Measurements from ENCODE around the gene FGD3. TPM values are rescaled to one million over a fixed set of nuclear protein-coding genes. Genes with fewer than 3 reads are reported as not detected.

The FGD3 gene
- total RNA-seq, 2 donors from 2014 or later = 6.2 to 11.0 TPM

GRCh38 chr9:93038918-93039317 lies 91.6 kb downstream of the FGD3 start:
- no peaks in the 10 kb centered on the region for H3K36me3 ChIP-seq
- H3K4me1 ChIP-seq (replicated peaks) = no peaks in the 10 kb centered on the region
- DNase-seq (ENCODE audit: low spot score) = no peak
- TF ChIP-seq POLR2A (IDR thresholded peaks at IDR 0.05) = no peak
- TF ChIP-seq CTCF (IDR thresholded peaks at IDR 0.05) = no peak
- TF ChIP-seq POLR2AphosphoS5 (IDR thresholded peaks at IDR 0.05) = no peak
- H3K9me3 ChIP-seq = no peaks in the 10 kb centered on the region
- 86% methylated on average over 6 of the region's 6 CpGs for WGBS
- intact Hi-C loops (cut with DNase I) = no loop called here
- H3K27ac ChIP-seq = no peak overlapping the region
- no peak overlapping the region for H3K4me3 ChIP-seq
- H3K27me3 ChIP-seq (replicated peaks; ENCODE audit: insufficient read depth) = no peaks in the 10 kb centered on the region

- Histone ChIP-seq H3K27me3 (replicated peaks; ENCODE audit: insufficient read depth) (no peaks in the 10 kb centered on the region), H3K4me1 (replicated peaks) (no peaks in the 10 kb centered on the region), H3K9me3 (no peaks in the 10 kb centered on the region), H3K27ac (no peak overlapping the region), H3K4me3 (no peak overlapping the region), H3K36me3 (no peaks in the 10 kb centered on the region)
- DNase-seq (ENCODE audit: low spot score) = no peak
- no peak for TF ChIP-seq CTCF (IDR thresholded peaks at IDR 0.05)
- TF ChIP-seq POLR2A (IDR thresholded peaks at IDR 0.05) = no peak
- no peak for TF ChIP-seq POLR2AphosphoS5 (IDR thresholded peaks at IDR 0.05)
- intact Hi-C loops (cut with DNase I) = no loop called here
- WGBS = 87% methylated on average over 6 of the region's 6 CpGs
These were observed 92.1 kb downstream of the FGD3 start for GRCh38 chr9:93039456-93039855.

GRCh38 chr9:93039976-93040375 lies 92.7 kb downstream of the FGD3 start:
- no peaks in the 10 kb centered on the region for H3K27me3 ChIP-seq (replicated peaks; ENCODE audit: insufficient read depth)
- H3K36me3 ChIP-seq = no peaks in the 10 kb centered on the region
- no peaks in the 10 kb centered on the region for H3K9me3 ChIP-seq
- no peak overlapping the region for H3K27ac ChIP-seq
- no peaks in the 10 kb centered on the region for H3K4me1 ChIP-seq (replicated peaks)
- 79% methylated on average over 6 of the region's 10 CpGs for WGBS
- TF ChIP-seq POLR2A (IDR thresholded peaks at IDR 0.05) = no peak
- TF ChIP-seq POLR2AphosphoS5 (IDR thresholded peaks at IDR 0.05) = no peak
- TF ChIP-seq CTCF (IDR thresholded peaks at IDR 0.05) = no peak
- intact Hi-C loops (cut with DNase I) = no loop called here
- no peak overlapping the region for H3K4me3 ChIP-seq
- DNase-seq (ENCODE audit: low spot score) = no peak

- WGBS = 85% methylated on average over 7 of the region's 7 CpGs
- TF ChIP-seq POLR2AphosphoS5 (IDR thresholded peaks at IDR 0.05) = no peak
- no peak for TF ChIP-seq POLR2A (IDR thresholded peaks at IDR 0.05)
- no peak for TF ChIP-seq CTCF (IDR thresholded peaks at IDR 0.05)
- Histone ChIP-seq H3K9me3 (no peaks in the 10 kb centered on the region), H3K27ac (no peak overlapping the region), H3K27me3 (replicated peaks; ENCODE audit: insufficient read depth) (no peaks in the 10 kb centered on the region), H3K4me1 (replicated peaks) (no peaks in the 10 kb centered on the region), H3K4me3 (no peak overlapping the region), H3K36me3 (no peaks in the 10 kb centered on the region)
- no peak for DNase-seq (ENCODE audit: low spot score)
- intact Hi-C loops (cut with DNase I) = no loop called here
These were observed 93.1 kb downstream of the FGD3 start for GRCh38 chr9:93040409-93040808.

- Histone ChIP-seq H3K27ac (no peak overlapping the region), H3K27me3 (replicated peaks; ENCODE audit: insufficient read depth) (no peaks in the 10 kb centered on the region), H3K9me3 (no peaks in the 10 kb centered on the region), H3K4me3 (no peak overlapping the region), H3K4me1 (replicated peaks) (no peaks in the 10 kb centered on the region), H3K36me3 (no peaks in the 10 kb centered on the region)
- WGBS = 83% methylated on average over 6 of the region's 6 CpGs
- TF ChIP-seq CTCF (IDR thresholded peaks at IDR 0.05) = no peak
- TF ChIP-seq POLR2AphosphoS5 (IDR thresholded peaks at IDR 0.05) = no peak
- no peak for TF ChIP-seq POLR2A (IDR thresholded peaks at IDR 0.05)
- intact Hi-C loops (cut with DNase I) = no loop called here
- DNase-seq (ENCODE audit: low spot score) = no peak
These were observed 93.9 kb downstream of the FGD3 start for GRCh38 chr9:93041108-93041802.
